ENCODE measurements around the gene CTDP1. TPM values are rescaled to one million over a fixed set of nuclear protein-coding genes. Genes with fewer than 3 reads are reported as not detected.

Gene CTDP1
- total RNA-seq, 1 experiment from 2014 or later: 24.9 TPM

DNA sequence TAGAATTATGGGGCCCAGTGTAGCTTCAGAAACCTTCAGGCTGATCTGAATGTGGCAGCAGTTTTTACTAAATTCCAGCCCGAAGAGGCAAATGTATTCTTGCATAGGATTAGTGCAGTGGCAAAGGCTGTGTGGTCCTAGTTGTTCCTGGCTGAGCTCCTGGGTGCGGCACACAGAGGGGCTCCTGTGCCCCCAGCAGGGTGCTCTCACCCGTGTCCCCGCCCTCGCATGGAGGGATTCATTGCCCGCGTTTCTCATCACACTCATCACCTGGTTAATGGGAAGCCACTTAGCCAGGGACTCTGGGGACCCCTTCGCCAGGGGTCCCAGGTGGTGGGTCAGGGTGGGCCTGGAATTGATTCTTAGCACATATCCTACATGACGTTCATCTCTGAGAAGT is 122.0 kb downstream of the CTDP1 start:
- POLR2A ChIA-PET: no interaction called here
- TF ChIP-seq EZH2phosphoT487 (IDR thresholded peaks at IDR 0.05; ENCODE audit: borderline replicate concordance): no peak
- TF ChIP-seq ELF1 (IDR thresholded peaks at IDR 0.05; ENCODE audit: borderline replicate concordance, low read depth): no peak
- TF ChIP-seq CEBPB (IDR thresholded peaks at IDR 0.05; ENCODE audit: low read depth): no peak
- no peak for TF ChIP-seq SRF (IDR thresholded peaks at IDR 0.05; ENCODE audit: low read depth)
- no peak for TF ChIP-seq SIN3A (IDR thresholded peaks at IDR 0.05; ENCODE audit: low read depth)
- DNase-seq (ENCODE audit: low read depth, low spot score) (no peak), ATAC-seq (no peak)
- H3K36me3 ChIP-seq (ENCODE audit: control insufficient read depth in 1 of 2, insufficient read depth in 2 of 2, low read length in 2 of 2): no peaks in the 10 kb centered on the region
- H3K4me2 ChIP-seq (ENCODE audit: low read length): no peak overlapping the region
- CTCF ChIA-PET: no interaction called here
- H2AFZ ChIP-seq (ENCODE audit: low read depth, low read length, poor library complexity, severe bottlenecking): no peak overlapping the region
- RAD21 ChIA-PET (ENCODE audit: low non-redundant PET in 1 of 2, low total read pairs in 2 of 2, uncharacterized antibody in 2 of 2, unreplicated experiment in 2 of 2): no interaction called here
- intact Hi-C loops (cut with micrococcal nuclease): no loop called here
- H4K20me1 ChIP-seq (ENCODE audit: insufficient read depth): no peaks in the 10 kb centered on the region
- no peak overlapping the region for H3K27ac ChIP-seq (ENCODE audit: low read depth, low read length)
- H3K9me3 ChIP-seq (ENCODE audit: control insufficient read depth in 1 of 2, insufficient read depth in 1 of 2, low read depth in 1 of 2, low read length in 2 of 2): no peaks in the 10 kb centered on the region
- no TSS peak for BruUV-seq (replicated peaks)
- no peaks in the 10 kb centered on the region for H3K79me2 ChIP-seq (ENCODE audit: insufficient read depth, low read length)
- H3K9me2 ChIP-seq (ENCODE audit: insufficient read depth): no peaks in the 10 kb centered on the region
- no peaks in the 10 kb centered on the region for H3K4me1 ChIP-seq (ENCODE audit: control insufficient read depth in 1 of 2, insufficient read depth in 2 of 2, low read length in 2 of 2)
- H3K9ac ChIP-seq (ENCODE audit: low read length): no peak overlapping the region
- H3K27me3 ChIP-seq (ENCODE audit: insufficient read depth, low read length): no peaks in the 10 kb centered on the region
- no peak overlapping the region for H3K4me3 ChIP-seq (replicated peaks in 1 of 2; ENCODE audit: low read depth in 1 of 2, low read length in 2 of 2)

DNA sequence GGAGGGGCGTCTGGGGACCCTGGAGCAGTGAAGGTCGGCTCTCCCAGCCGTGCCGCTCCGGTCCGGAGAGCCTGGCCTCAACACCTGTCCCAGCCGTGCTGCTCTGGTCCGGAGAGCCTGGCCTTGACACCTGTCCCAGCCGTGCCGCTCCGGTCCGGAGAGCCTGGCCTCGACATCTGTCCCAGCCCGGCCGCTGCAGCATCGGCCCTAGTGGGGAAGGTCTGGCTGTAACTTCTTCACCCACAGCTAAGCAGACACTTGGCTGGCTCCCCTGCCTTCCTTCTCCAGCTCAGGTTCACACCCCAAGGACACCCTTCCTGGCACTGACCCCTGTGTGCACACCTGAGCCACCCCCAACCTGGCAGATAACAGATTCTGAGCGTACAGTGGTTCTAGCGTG is 122.7 kb downstream of the CTDP1 start:
- Histone ChIP-seq H3K27ac (ENCODE audit: low read depth, low read length) (no peak overlapping the region), H3K9ac (ENCODE audit: low read length) (no peak overlapping the region), H3K4me3 (replicated peaks in 1 of 2; ENCODE audit: low read depth in 1 of 2, low read length in 2 of 2) (no peak overlapping the region), H3K4me2 (ENCODE audit: low read length) (no peak overlapping the region), H3K79me2 (ENCODE audit: insufficient read depth, low read length) (no peaks in the 10 kb centered on the region), H4K20me1 (ENCODE audit: insufficient read depth) (no peaks in the 10 kb centered on the region), H3K36me3 (ENCODE audit: control insufficient read depth in 1 of 2, insufficient read depth in 2 of 2, low read length in 2 of 2) (no peaks in the 10 kb centered on the region), H3K9me2 (ENCODE audit: insufficient read depth) (no peaks in the 10 kb centered on the region), H3K9me3 (ENCODE audit: control insufficient read depth in 1 of 2, insufficient read depth in 1 of 2, low read depth in 1 of 2, low read length in 2 of 2) (no peaks in the 10 kb centered on the region), H2AFZ (ENCODE audit: low read depth, low read length, poor library complexity, severe bottlenecking) (no peak overlapping the region), H3K4me1 (ENCODE audit: control insufficient read depth in 1 of 2, insufficient read depth in 2 of 2, low read length in 2 of 2) (no peaks in the 10 kb centered on the region), H3K27me3 (ENCODE audit: insufficient read depth, low read length) (no peaks in the 10 kb centered on the region)
- ChIA-PET POLR2A (no interaction called here), CTCF (no interaction called here), RAD21 (ENCODE audit: low non-redundant PET in 1 of 2, low total read pairs in 2 of 2, uncharacterized antibody in 2 of 2, unreplicated experiment in 2 of 2) (no interaction called here)
- intact Hi-C loops (cut with micrococcal nuclease): no loop called here
- TF ChIP-seq EZH2 (IDR thresholded peaks at IDR 0.05): no peak
- no peak for TF ChIP-seq ELF1 (IDR thresholded peaks at IDR 0.05; ENCODE audit: borderline replicate concordance, low read depth)
- no peak for TF ChIP-seq POLR2AphosphoS5 (IDR thresholded peaks at IDR 0.05; ENCODE audit: low read depth, low read length)
- no peak for DNase-seq (ENCODE audit: low read depth, low spot score)
- no peak for ATAC-seq
- BruUV-seq (replicated peaks): no TSS peak
